Esophagus mucosa (tissue), 1 donor: Measurements from ENCODE around the gene PTPRC. TPM values are rescaled to one million over a fixed set of nuclear protein-coding genes. Genes with fewer than 3 reads are reported as not detected.
A peak's percentile ranks its signal among the peaks of the same experiment; 100 is the strongest.

ENCODE experiments used
- ATAC-seq: fragments of 200-7000 bp; cut with Tn5 transposase; one replicate; pipeline ENCODE4 v1.9.1; 2020
- total RNA-seq: library from RNA; stranded (reverse); gene quantifications from one replicate; pipeline ENCODE4 v1.2.4, GENCODE V29; 2023
- donor health status: DM: yes; HTN: yes; CAD: no.

PTPRC gene
- total RNA-seq, 1 donor from 2014 or later = 3.5 TPM

DNA sequence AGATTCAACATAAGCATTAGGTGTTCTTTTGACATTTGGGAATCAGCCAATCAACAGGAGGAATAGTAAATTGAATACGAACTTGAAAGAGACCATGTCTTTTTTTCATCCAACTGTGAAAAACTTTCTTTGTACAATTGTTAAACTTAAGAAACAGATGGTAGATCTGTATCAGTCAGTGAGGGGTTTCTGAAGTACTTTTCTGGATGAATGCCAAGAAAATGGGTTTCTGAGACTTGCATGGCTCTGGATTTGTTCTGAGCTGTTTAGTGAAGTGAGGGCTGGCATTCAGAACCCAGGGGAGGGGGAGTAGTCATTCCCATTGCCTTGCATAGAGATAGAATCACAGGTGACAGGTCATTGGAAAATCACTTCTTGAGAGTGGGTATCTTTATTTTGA is 37.4 kb downstream of the PTPRC start:
- no peak for ATAC-seq

- ATAC-seq = no peak
Measured at GRCh38 chr1:198677027-198677426, 38.2 kb downstream of the PTPRC start.

- no peak for ATAC-seq
Measured at GRCh38 chr1:198677871-198678270, 39.0 kb downstream of the PTPRC start.

DNA sequence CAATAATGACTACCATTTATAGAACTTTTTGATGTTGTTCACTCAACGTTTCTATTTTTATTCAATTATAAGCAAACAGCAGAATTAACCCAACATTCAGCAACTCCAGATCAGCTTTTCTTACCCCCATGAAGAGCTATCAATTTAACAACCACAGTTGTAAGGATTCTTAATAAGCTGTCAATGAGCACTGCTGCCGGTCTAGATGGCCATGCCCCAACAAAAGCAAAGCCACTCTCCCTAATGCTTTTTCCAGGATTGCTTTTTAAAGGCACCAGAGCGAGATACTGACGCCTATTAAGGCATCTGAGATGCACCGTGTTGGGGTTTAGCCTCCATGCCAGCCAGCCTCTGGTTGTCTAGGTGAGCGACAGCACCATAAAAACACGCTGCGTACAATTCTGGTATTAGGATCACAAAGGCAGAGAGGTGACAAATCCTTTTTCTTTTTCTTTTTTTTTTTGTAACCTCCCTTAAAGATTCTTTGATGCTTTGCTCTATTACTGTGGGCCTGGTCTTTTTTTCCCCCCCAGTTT is 39.5 kb downstream of the PTPRC start:
- ATAC-seq = no peak

GRCh38 chr1:198678901-198679329 is 40.1 kb downstream of the PTPRC start:
- ATAC-seq = no peak

DNA sequence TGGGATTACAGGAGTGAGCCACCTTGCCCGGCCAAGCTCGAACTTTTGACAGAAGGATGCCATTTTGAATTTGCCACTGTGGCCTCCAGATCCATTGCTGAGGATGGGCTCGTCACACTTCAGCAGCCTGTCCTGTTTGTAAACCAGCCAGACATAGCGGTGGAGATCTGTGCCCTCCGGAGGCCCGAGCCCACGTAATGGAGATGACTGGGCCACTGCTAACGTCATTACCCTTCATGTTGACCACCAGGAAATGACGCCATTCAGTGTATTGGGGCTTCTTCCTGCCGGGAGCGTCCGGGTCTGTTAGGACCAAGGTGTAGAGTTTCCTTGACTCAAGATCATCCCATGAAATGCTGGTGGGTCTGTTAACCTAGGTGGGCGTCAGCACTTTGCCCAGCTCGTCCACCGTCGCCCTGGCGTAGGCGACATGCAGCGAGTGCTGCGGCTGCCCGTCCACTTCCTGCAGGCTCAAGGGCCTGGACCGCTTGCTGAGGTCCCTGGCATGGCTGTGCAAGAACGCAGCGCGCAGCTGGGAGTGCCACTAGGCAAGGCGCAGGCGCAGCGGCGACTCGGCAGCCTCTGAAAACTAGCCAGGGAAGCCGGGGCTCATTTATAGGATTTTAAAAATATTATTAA is 40.8 kb downstream of the PTPRC start:
- ATAC-seq = peak; percentile 22

DNA sequence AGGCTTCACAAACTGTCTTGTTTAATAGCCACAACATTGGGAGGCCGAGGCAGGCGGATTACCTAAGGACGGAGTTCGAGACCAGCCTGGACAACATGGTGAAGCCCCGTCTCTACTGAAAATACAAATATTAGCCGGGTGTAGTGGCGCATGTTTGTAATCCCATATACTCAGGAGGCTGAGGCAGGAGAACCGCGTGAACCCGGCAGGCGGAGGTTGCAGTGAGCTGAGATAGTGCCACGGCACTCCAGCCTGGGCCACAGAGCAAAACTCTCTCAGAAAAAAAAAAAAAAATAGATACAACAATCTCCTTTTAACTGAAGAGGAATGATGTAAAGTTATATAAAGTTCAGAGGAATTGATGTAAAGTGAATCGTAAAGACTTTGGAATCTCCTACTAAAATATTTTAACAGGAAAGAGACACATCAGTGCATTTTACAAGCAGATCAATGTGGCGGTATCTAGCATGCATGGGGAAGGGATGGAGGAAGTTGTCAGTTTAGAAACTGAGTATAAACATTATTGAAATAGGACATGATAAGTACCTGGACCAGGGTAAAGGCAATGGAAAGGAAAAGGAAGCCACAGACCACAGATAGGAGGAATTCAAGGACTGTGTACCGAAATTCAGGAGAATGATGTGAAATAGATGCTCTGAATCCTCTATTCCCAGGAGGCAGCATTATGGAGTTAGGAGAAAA is 41.5 kb downstream of the PTPRC start:
- no peak for ATAC-seq

DNA sequence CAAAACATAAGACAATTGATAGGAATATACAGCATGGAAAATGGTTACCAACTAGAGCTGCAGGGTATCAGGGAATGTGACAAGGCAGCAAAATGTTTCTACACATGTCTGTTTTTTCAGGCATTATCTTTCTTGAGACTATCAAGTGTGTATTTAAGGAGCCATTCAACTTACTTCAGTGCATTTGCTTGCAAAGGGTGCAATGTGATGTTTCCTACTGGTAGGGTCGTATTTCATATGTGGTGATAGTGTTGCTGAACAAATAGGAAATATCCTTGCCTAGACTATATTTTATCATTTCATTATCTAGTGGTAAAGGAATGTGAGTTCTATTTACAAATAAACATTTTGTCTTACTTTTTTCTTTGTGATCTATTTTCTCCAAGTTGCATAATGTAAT is 42.4 kb downstream of the PTPRC start:
- ATAC-seq = no peak

DNA sequence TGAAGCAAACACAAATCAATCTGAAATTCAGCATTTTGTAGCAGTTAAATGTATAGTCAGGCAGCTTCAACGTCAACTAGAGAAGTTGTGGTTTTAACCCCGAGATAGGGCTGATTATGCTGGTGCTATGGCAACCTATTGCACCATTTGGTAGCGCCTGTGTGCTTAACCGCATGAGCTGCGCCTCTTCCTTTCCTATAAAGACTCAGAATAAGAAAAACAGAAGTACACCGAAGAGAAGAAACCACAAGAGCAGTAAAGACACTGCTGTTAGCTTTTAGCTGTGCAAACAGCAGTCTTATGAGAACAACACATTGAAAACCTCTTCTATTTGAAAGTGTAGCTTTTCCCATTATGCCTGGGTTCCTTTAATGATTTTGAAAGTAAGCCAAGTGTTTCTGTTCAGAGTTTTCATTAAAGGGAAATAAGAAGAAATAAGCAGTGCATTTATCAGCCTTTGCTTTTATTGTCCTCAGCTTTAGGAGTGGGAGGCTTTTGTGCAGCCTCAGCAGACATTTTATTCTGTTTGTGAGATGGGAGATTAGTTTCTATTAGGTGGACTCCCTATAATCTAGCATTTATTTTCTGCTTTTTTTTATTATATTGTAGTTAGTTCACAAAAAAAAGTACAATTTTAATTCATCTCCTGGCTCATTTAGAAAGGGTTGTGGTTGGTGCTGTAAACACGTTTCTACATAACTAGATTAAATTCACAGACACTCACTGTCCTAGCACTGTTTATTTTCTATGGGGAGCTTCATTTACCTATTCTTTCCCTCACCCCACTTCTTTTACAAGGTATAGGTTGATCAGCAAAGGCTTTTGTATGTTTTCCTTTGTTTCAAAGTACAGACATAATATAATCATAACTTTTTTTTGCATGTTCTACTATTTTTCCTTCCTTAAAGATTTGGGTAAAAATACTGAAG is 43.3 kb downstream of the PTPRC start:
- peak; percentile 84 for ATAC-seq

- ATAC-seq = no peak
Measured at GRCh38 chr1:198682850-198683249, 44.0 kb downstream of the PTPRC start.

- ATAC-seq = no peak
Measured at GRCh38 chr1:198683449-198683848, 44.6 kb downstream of the PTPRC start.

DNA sequence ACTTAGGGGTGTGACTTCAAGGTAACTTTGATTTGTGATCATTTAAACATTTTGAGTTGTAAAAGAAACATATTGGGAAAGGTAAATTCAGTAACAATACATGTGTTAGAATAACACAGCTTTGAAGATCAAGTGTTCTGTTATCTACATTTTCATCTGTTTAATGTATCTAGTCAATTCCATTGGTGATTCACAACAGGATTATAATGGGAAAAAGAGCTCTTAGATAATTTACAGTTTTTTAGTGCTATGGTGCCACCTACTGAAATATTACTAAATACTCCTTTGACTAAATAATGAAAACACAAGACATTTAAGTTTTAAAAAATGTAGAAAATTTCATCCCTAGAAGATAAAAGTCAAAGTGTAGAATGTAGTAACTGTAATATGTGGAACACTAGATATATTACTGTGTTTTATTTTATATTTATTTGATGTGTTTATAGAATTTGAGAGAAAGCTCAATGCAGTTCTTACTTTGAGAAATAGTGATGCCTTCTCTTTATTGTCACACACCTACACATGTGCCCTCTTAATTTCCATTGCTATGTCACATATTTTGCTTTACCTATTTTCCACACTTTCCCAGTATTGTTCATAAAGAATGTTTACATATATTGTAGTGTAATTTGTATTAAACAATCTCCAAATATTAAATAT is 47.4 kb downstream of the PTPRC start:
- ATAC-seq = no peak

DNA sequence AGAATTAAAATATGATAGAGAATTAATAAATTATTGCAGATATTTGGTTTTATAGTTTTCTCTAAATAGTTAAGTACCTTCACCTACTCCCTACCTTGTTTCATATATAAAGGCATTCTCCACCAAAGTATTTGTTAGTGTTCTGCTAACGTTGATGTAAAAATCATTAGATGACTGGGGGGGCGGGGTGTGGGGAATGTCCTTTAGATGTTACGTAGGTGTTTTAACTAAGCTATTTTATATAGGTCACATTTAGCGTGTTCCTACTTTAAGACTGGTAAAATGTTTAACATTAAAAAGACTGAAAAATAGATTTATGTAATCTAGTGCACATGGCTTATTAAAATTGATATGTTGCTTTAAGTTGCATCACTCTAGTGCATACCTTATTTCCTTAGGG is 48.6 kb downstream of the PTPRC start:
- ATAC-seq = no peak

DNA sequence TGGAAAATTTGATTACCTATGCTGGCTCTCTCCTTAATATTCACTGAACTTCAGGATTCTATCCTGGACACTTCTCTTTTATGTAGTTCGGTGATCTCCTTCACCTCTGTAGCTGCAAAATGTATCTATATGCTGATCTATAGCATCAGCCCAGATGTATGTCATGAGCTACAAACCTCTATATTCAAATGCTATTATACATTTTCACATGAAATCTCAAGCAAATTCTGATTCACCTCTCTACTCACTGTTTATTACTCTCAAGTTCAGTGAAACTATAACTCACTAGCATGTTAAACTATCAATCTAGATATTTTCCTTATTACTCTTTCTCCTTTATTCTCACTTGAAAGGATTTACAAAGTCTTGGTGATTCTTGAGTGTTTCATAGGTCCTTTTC is 52.2 kb downstream of the PTPRC start:
- no peak for ATAC-seq

- ATAC-seq = no peak
Measured at GRCh38 chr1:198693321-198693720, 54.5 kb downstream of the PTPRC start.

- ATAC-seq = no peak
Measured at GRCh38 chr1:198694542-198694941, 55.7 kb downstream of the PTPRC start.

DNA sequence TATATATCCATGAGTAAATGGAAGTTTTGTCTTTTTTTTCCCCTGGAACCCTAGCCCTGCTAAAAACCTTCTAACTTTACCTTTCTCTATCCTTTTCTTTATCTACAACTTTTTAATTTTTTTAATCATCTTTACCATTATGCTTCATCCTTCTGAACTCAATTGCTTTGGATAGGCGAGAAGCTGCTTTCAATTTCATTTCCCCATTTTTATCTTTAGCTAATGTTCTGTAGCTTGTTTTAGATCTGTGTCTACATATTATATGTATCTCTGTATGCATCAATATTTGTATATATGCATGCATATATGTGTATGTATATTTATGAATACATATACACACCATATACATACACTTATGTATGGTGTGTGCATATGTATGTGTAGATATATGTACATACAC is 57.4 kb downstream of the PTPRC start:
- ATAC-seq = no peak

- peak; percentile 83 for ATAC-seq
Measured at GRCh38 chr1:198699167-198700015, 60.6 kb downstream of the PTPRC start.

DNA sequence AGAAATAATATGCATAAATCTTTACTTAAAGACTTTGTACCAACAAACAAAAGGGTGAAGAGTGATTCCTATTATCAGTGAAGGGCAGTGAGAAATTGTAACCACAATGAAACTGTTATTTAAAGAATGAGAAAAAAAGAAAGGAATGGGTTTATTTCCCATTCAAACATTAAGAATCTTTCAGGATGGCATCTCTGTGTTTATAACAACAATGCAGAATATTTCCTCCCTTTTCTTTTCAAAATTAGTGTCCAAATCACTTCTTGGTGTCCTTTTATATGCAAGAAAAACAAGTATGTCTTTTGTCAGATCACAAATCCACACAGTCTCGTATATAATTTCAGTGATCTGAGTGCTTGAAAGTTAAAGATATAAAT is 61.2 kb downstream of the PTPRC start:
- no peak for ATAC-seq

GRCh38 chr1:198700396-198700795 is 61.6 kb downstream of the PTPRC start:
- no peak for ATAC-seq

- ATAC-seq = no peak
Measured at GRCh38 chr1:198701250-198701649, 62.4 kb downstream of the PTPRC start.
